NCI-H2107 treated with DMSO at 0.1 percent for 48 hours (cell line): ENCODE results near the gene ASCL3.
"Not testable (repeated sequence)": the region's sequence is repeated elsewhere in the genome, so short reads cannot be mapped to it uniquely, and the experiment has no call there.

ENCODE experiments used
- DNase-seq: peaks from one replicate; lab custom pipeline; 2025; ENCODE audit not compliant: unreplicated experiment; lab: John Stamatoyannopoulos, UW

The ASCL3 gene

GRCh38 chr11:8948886-8949285 is 6.1 kb upstream of the ASCL3 start:
- DNase-seq, result no peak

GRCh38 chr11:8947230-8947943 is 4.6 kb upstream of the ASCL3 start:
- DNase-seq, result no peak

- DNase-seq, result no peak
These were observed 1.3 kb downstream of the ASCL3 start for GRCh38 chr11:8941341-8942103.

- DNase-seq, result no peak
These were observed 5.2 kb downstream of the ASCL3 start for GRCh38 chr11:8937659-8938058.

- no peak for DNase-seq
These were observed 5.7 kb downstream of the ASCL3 start for GRCh38 chr11:8937159-8937558.

GRCh38 chr11:8935789-8936188 is 7.0 kb downstream of the ASCL3 start:
- DNase-seq, result not testable (repeated sequence)

- DNase-seq, result no peak
These were observed 7.9 kb downstream of the ASCL3 start for GRCh38 chr11:8934742-8935488.

- DNase-seq, result no peak
These were observed 8.9 kb downstream of the ASCL3 start for GRCh38 chr11:8933931-8934330.

- DNase-seq, result peak; percentile 68
These were observed 10.1 kb downstream of the ASCL3 start, which contains the start of gene C11orf16 for GRCh38 chr11:8932564-8933180. Gene C11orf16, minus strand, starts transcription at chr11:8932947. Its CDS starts 639 bp downstream, at chr11:8932308.

- no peak for DNase-seq
These were observed 12.2 kb downstream of the ASCL3 start for GRCh38 chr11:8930456-8931175.

GRCh38 chr11:8928981-8929615 is 13.7 kb downstream of the ASCL3 start:
- DNase-seq, result no peak

- DNase-seq, result no peak
These were observed 14.6 kb downstream of the ASCL3 start for GRCh38 chr11:8928205-8928604.

- no peak for DNase-seq
These were observed 15.6 kb downstream of the ASCL3 start for GRCh38 chr11:8927233-8927632.

- no peak for DNase-seq
These were observed 16.6 kb downstream of the ASCL3 start for GRCh38 chr11:8926236-8926635.

GRCh38 chr11:8925711-8926110 is 17.1 kb downstream of the ASCL3 start:
- no peak for DNase-seq

- DNase-seq, result no peak
These were observed 20.1 kb downstream of the ASCL3 start for GRCh38 chr11:8922691-8923090.

GRCh38 chr11:8917157-8917825 is 25.5 kb downstream of the ASCL3 start:
- DNase-seq, result no peak

- no peak for DNase-seq
These were observed 28.2 kb downstream of the ASCL3 start for GRCh38 chr11:8914661-8915018.

- peak; percentile 10 for DNase-seq
These were observed 28.7 kb downstream of the ASCL3 start for GRCh38 chr11:8913961-8914660.
